H9 (cell line): Measurements from ENCODE around the gene LHFPL6. TPM values are rescaled to one million over a fixed set of nuclear protein-coding genes. Genes with fewer than 3 reads are reported as not detected.

ENCODE experiments used
- DNase-seq: peaks from one replicate; pipeline ENCODE4 v3.0.0-alpha.2; 2017
- H2AFZ ChIP-seq: one replicate; pipeline ENCODE4 v1.6.1; 2013; ENCODE audit warnings: mild to moderate bottlenecking, low read length, control low read depth, moderate library complexity
- H2AK5ac ChIP-seq: 2 replicates; pipeline ENCODE4 v1.6.1; 2013; ENCODE audit warnings: low read length, control low read depth, mixed read lengths; ENCODE audit not compliant: insufficient read length
- H2BK120ac ChIP-seq: one replicate; pipeline ENCODE4 v1.6.1; 2013; ENCODE audit warnings: low read depth, mild to moderate bottlenecking, low read length, control low read depth, inconsistent platforms; ENCODE audit not compliant: poor library complexity, severe bottlenecking
- H2BK12ac ChIP-seq: 2 replicates; pipeline ENCODE4 v1.6.1; 2013; ENCODE audit warnings: low read length, control low read depth, mixed read lengths, low read depth; ENCODE audit not compliant: insufficient read length
- H2BK15ac ChIP-seq: 2 replicates; pipeline ENCODE4 v1.6.1; 2013; ENCODE audit warnings: low read depth, low read length, control low read depth
- H2BK20ac ChIP-seq: one replicate; pipeline ENCODE4 v1.6.1; 2013; ENCODE audit warnings: low read depth, mild to moderate bottlenecking, low read length, control low read depth, inconsistent platforms; ENCODE audit not compliant: poor library complexity, severe bottlenecking
- H2BK5ac ChIP-seq: 2 replicates; pipeline ENCODE4 v1.6.1; 2013; ENCODE audit warnings: low read length, control low read depth, mixed read lengths; ENCODE audit not compliant: insufficient read length
- H3K14ac ChIP-seq: 2 replicates; pipeline ENCODE4 v1.6.1; 2013; ENCODE audit warnings: low read length, control low read depth; ENCODE audit not compliant: insufficient read depth
- H3K18ac ChIP-seq: 2 replicates; pipeline ENCODE4 v1.6.1; 2013; ENCODE audit warnings: low read depth, mild to moderate bottlenecking, mixed read lengths, low read length, control low read depth; ENCODE audit not compliant: insufficient read length
- H3K23ac ChIP-seq: 2 replicates; pipeline ENCODE4 v1.6.1; 2013; ENCODE audit warnings: low read length, control low read depth, mixed read lengths, low read depth; ENCODE audit not compliant: insufficient read length
- H3K23me2 ChIP-seq: 2 replicates; pipeline ENCODE4 v1.6.1; 2013; ENCODE audit warnings: low read depth, mild to moderate bottlenecking, mixed read lengths, low read length, control low read depth; ENCODE audit not compliant: insufficient read length, poor library complexity, severe bottlenecking
- H3K27ac ChIP-seq: 2 replicates; pipeline ENCODE4 v1.5.1; 2013; ENCODE audit warnings: low read length, control low read depth, mixed read lengths, low read depth; ENCODE audit not compliant: insufficient read length
- H3K27me3 ChIP-seq: 2 replicates; pipeline ENCODE4 v1.6.1; 2013; ENCODE audit warnings: low read length, control low read depth, inconsistent platforms; ENCODE audit not compliant: insufficient read depth
- H3K4ac ChIP-seq: 2 replicates; pipeline ENCODE4 v1.6.1; 2013; ENCODE audit warnings: low read depth, mild to moderate bottlenecking, control low read depth, inconsistent platforms, low read length, moderate library complexity
- H3K4me1 ChIP-seq: 2 replicates; pipeline ENCODE4 v1.6.1; 2013; ENCODE audit warnings: low read length, control low read depth, inconsistent platforms; ENCODE audit not compliant: insufficient read depth
- H3K4me2 ChIP-seq: 2 replicates; pipeline ENCODE4 v1.6.1; 2013; ENCODE audit warnings: low read length, control low read depth, mixed read lengths; ENCODE audit not compliant: insufficient read length, insufficient read depth
- H3K56ac ChIP-seq: 2 replicates; pipeline ENCODE4 v1.6.1; 2013; ENCODE audit warnings: low read depth, mild to moderate bottlenecking, mixed read lengths, low read length, control low read depth; ENCODE audit not compliant: insufficient read length
- H3K79me1 ChIP-seq: 2 replicates; pipeline ENCODE4 v1.6.1; 2013; ENCODE audit warnings: low read depth, mild to moderate bottlenecking, moderate library complexity, low read length, control low read depth, inconsistent platforms; ENCODE audit not compliant: insufficient read depth, poor library complexity, severe bottlenecking
- H3K79me2 ChIP-seq: 2 replicates; pipeline ENCODE4 v1.6.1; 2013; ENCODE audit warnings: low read length, control low read depth, inconsistent platforms; ENCODE audit not compliant: insufficient read depth
- H3K9ac ChIP-seq: 2 replicates; pipeline ENCODE4 v1.6.1; 2013; ENCODE audit warnings: low read length, control low read depth, mixed read lengths; ENCODE audit not compliant: insufficient read length; ENCODE audit errors: extremely low read depth
- H3K9me3 ChIP-seq: one replicate; pipeline ENCODE4 v1.6.1; 2013; ENCODE audit warnings: low read depth, low read length, inconsistent platforms; ENCODE audit not compliant: control insufficient read depth
- H3T11ph ChIP-seq: one replicate; pipeline ENCODE4 v1.6.1; 2013; ENCODE audit warnings: mild to moderate bottlenecking, low read length, control low read depth, inconsistent platforms
- H4K20me1 ChIP-seq: one replicate; pipeline ENCODE4 v1.6.1; 2013; ENCODE audit not compliant: control insufficient read depth, insufficient read length, insufficient read depth
- H4K5ac ChIP-seq: 2 replicates; pipeline ENCODE4 v1.6.1; 2013; ENCODE audit warnings: low read depth, mild to moderate bottlenecking, mixed read lengths, low read length, control low read depth; ENCODE audit not compliant: insufficient read length
- H4K8ac ChIP-seq: replicated peaks from 2 replicates; pipeline ENCODE4 v1.6.1; 2013; ENCODE audit warnings: low read length, control low read depth, mixed read lengths, low read depth; ENCODE audit not compliant: insufficient read length
- H4K91ac ChIP-seq: 2 replicates; pipeline ENCODE4 v1.6.1; 2013; ENCODE audit warnings: low read depth, mild to moderate bottlenecking, moderate library complexity, mixed read lengths, low read length, control low read depth; ENCODE audit not compliant: insufficient read length
- H3K27ac Mint-ChIP-seq, 3 experiments: 2 replicates in 2 of 3; 3 replicates in 1 of 3; pipeline ENCODE4 v1.8.0; 2020 to 2021; ENCODE audit warnings: mixed read lengths in 3 of 3, mild to moderate bottlenecking in 1 of 3, moderate library complexity in 1 of 3
- H3K27me3 Mint-ChIP-seq: 2 replicates; pipeline ENCODE4 v1.8.0; 2021; ENCODE audit warnings: low read depth, mild to moderate bottlenecking, moderate library complexity, mixed read lengths
- H3K36me3 Mint-ChIP-seq, 3 experiments: 2 replicates in 2 of 3; 3 replicates in 1 of 3; pipeline ENCODE4 v1.8.0; 2020 to 2021; ENCODE audit warnings: low read depth in 3 of 3, mixed read lengths in 3 of 3; ENCODE audit not compliant: insufficient read depth in 1 of 3
- H3K4me1 Mint-ChIP-seq, 2 experiments: 2 replicates each; pipeline ENCODE4 v1.8.0; 2020; ENCODE audit warnings: mixed read lengths in 2 of 2
- H3K4me3 Mint-ChIP-seq, 2 experiments: 2 replicates in 1 of 2; 3 replicates in 1 of 2; pipeline ENCODE4 v1.8.0; 2020 to 2021; ENCODE audit warnings: mild to moderate bottlenecking in 2 of 2, mixed read lengths in 2 of 2, moderate library complexity in 1 of 2
- H3K9me3 Mint-ChIP-seq, 2 experiments: 2 replicates in 1 of 2; 3 replicates in 1 of 2; pipeline ENCODE4 v1.8.0; 2020; ENCODE audit warnings: mild to moderate bottlenecking in 2 of 2, mixed read lengths in 2 of 2, moderate library complexity in 1 of 2
- WGBS: extraction: QIAGEN DNeasy Blood & Tissue Kit; methylation state at CpG from one replicate; pipeline ENCODE4 v1.1.7; 2013; ENCODE audit warnings: missing lambda C conversion rate, low lambda C conversion rate, mixed read lengths; ENCODE audit not compliant: insufficient read length; ENCODE audit errors: extremely low coverage; 5-methylcytosine and 5-hydroxymethylcytosine counted together
- total RNA-seq: library from RNA; stranded (reverse); gene quantifications from 2 replicates; pipeline ENCODE4 v1.2.1, GENCODE V29; 2021
- TF ChIP-seq, protein P1 (sequence below): fragments of 200-600 bp; sonication (generic); conservative IDR thresholded peaks from 3 replicates; pipeline ENCODE4 v1.8.0; 2021; ENCODE audit warnings: antibody characterized with exemption, mild to moderate bottlenecking

The LHFPL6 gene
- total RNA-seq, 1 experiment from 2014 or later = 3.5 TPM

- no peak overlapping the region for H3K14ac ChIP-seq
- no peaks in the 10 kb centered on the region for H4K20me1 ChIP-seq
- no peak overlapping the region for H3K18ac ChIP-seq
- TF ChIP-seq, protein P1, sequence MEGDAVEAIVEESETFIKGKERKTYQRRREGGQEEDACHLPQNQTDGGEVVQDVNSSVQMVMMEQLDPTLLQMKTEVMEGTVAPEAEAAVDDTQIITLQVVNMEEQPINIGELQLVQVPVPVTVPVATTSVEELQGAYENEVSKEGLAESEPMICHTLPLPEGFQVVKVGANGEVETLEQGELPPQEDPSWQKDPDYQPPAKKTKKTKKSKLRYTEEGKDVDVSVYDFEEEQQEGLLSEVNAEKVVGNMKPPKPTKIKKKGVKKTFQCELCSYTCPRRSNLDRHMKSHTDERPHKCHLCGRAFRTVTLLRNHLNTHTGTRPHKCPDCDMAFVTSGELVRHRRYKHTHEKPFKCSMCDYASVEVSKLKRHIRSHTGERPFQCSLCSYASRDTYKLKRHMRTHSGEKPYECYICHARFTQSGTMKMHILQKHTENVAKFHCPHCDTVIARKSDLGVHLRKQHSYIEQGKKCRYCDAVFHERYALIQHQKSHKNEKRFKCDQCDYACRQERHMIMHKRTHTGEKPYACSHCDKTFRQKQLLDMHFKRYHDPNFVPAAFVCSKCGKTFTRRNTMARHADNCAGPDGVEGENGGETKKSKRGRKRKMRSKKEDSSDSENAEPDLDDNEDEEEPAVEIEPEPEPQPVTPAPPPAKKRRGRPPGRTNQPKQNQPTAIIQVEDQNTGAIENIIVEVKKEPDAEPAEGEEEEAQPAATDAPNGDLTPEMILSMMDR = no peak
- no peaks in the 10 kb centered on the region for H3K79me1 ChIP-seq
- no peak overlapping the region for H2BK120ac ChIP-seq
- H3K4ac ChIP-seq = no peak overlapping the region
- no peaks in the 10 kb centered on the region for H3K9me3 ChIP-seq
- H2BK5ac ChIP-seq = no peak overlapping the region
- no peaks in the 10 kb centered on the region for H3K36me3 Mint-ChIP-seq
- no peak overlapping the region for H2BK12ac ChIP-seq
- H4K8ac ChIP-seq = no peak overlapping the region
- no peaks in the 10 kb centered on the region for H3K23me2 ChIP-seq
- no peaks in the 10 kb centered on the region for H3K79me2 ChIP-seq
- no peak overlapping the region for H3K9ac ChIP-seq
- no peak overlapping the region for H3K4me3 Mint-ChIP-seq
- no peak overlapping the region for H3K56ac ChIP-seq
- peaks cover 6 to 7% of the 10 kb centered on the region in 2 experiments for H3K4me1 Mint-ChIP-seq
- 0 out of 2 replicates have a peak, but pooled peaks cover 2% of the 10 kb centered on the region for H3K27me3 ChIP-seq
- no CpG with 5 or more reads among the region's 3 CpGs for WGBS
- H3K27ac Mint-ChIP-seq = no peak overlapping the region
- H2AK5ac ChIP-seq = no peak overlapping the region
- peaks cover 36% of the 10 kb centered on the region for H3K27me3 Mint-ChIP-seq
- H2BK20ac ChIP-seq = no peak overlapping the region
- H2AFZ ChIP-seq = no peak overlapping the region
- no peaks in the 10 kb centered on the region for H3K4me1 ChIP-seq
- no peaks in the 10 kb centered on the region; a peak in 1 of 5 replicates for H3K9me3 Mint-ChIP-seq
- no peak overlapping the region for H3K4me2 ChIP-seq
- H3K27ac ChIP-seq = no peak overlapping the region
- no peak overlapping the region for H3K23ac ChIP-seq
- no peak overlapping the region for H3T11ph ChIP-seq
- H2BK15ac ChIP-seq = no peak overlapping the region
- no peak overlapping the region for H4K5ac ChIP-seq
- DNase-seq = no peak
- no peak overlapping the region for H4K91ac ChIP-seq
Measured at GRCh38 chr13:39530916-39531315, 72.1 kb downstream of the LHFPL6 start.
